GM12878 (cell line): ENCODE data around the gene AMBRA1. TPM values are rescaled to one million over a fixed set of nuclear protein-coding genes. Genes with fewer than 3 reads are reported as not detected.
A peak's percentile ranks its signal among the peaks of the same experiment; 100 is the strongest.

Experiments
- ATAC-seq: fragments of 200-7000 bp; cut with Tn5 transposase; 3 replicates; pipeline ENCODE4 v1.9.1; 2020; ENCODE audit warnings: mild to moderate bottlenecking, moderate library complexity
- BruUV-seq: library from RNA; stranded (reverse); fragments of 400-500 nt; replicated peaks from 2 replicates; lab custom pipeline; 2021; lab: Mats Ljungman, UMichigan
- CTCF ChIA-PET: fragments of 300-600 bp; sonication (Branson Sonifier 250); formaldehyde crosslinking; extraction: SDS; loops from one replicate; lab custom pipeline; 2021; ENCODE audit warnings: inconsistent platforms; lab: Yijun Ruan, JAX
- POLR2A ChIA-PET: fragments of 350-600 bp; formaldehyde crosslinking; extraction: SDS; loops from one replicate; lab custom pipeline; 2021; ENCODE audit warnings: inconsistent platforms; lab: Charles Lee
- RAD21 ChIA-PET: fragments of 300-600 bp; sonication (Branson Sonifier 250); formaldehyde crosslinking; loops from one replicate; lab custom pipeline; 2023; ENCODE audit warnings: antibody characterized with exemption; ENCODE audit not compliant: unreplicated experiment; lab: Charles Lee
- SMC1A ChIA-PET: fragments of 300-600 bp; sonication (Branson Sonifier 250); formaldehyde crosslinking; loops from one replicate; lab custom pipeline; 2023; ENCODE audit not compliant: unreplicated experiment, uncharacterized antibody; lab: Charles Lee
- DNase-seq: peaks from one replicate; pipeline ENCODE4 v3.0.0-alpha.2; 2011; ENCODE audit warnings: low read depth, low spot score
- FAIRE-seq: peaks from 3 replicates; lab custom pipeline; 2011; peaks lifted over from hg19 to GRCh38; lab: Jason Lieb, UNC
- H2AFZ ChIP-seq: 2 replicates; pipeline ENCODE4 v1.6.0; 2011; ENCODE audit warnings: low read depth, low read length, control low read depth; ENCODE audit not compliant: control insufficient read depth
- H3K27ac ChIP-seq: 2 replicates; pipeline ENCODE4 v1.5.1; 2011; ENCODE audit warnings: control low read depth; ENCODE audit not compliant: control insufficient read depth, insufficient read depth
- H3K27me3 ChIP-seq, 2 experiments: replicated peaks in 1 of 2; 2 replicates each; pipeline versions ENCODE4 v1.6.0 to v1.6.1; 2011; ENCODE audit warnings: low read length in 1 of 2; ENCODE audit not compliant: control insufficient read depth in 2 of 2, insufficient read depth in 2 of 2
- H3K36me3 ChIP-seq, 2 experiments: 2 replicates each; pipeline ENCODE4 v1.5.1; 2011; ENCODE audit warnings: low read length in 1 of 2; ENCODE audit not compliant: control insufficient read depth in 2 of 2, insufficient read depth in 2 of 2
- H3K4me1 ChIP-seq: 2 replicates; pipeline ENCODE4 v1.6.1; 2011; ENCODE audit warnings: mild to moderate bottlenecking, low read length, moderate library complexity, mixed read lengths; ENCODE audit not compliant: control insufficient read depth, insufficient read depth
- H3K4me2 ChIP-seq: 2 replicates; pipeline ENCODE4 v1.6.0; 2011; ENCODE audit warnings: control low read depth; ENCODE audit not compliant: control insufficient read depth, insufficient read depth
- H3K4me3 ChIP-seq: fragments of 200-600 bp; sonication (generic); 2 replicates; pipeline ENCODE4 v1.5.1; 2016
- H3K79me2 ChIP-seq: 2 replicates; pipeline ENCODE4 v1.6.0; 2011; ENCODE audit warnings: low read length; ENCODE audit not compliant: control insufficient read depth, insufficient read depth
- H3K9ac ChIP-seq: 2 replicates; pipeline ENCODE4 v1.8.0; 2011; ENCODE audit warnings: low read length, control low read depth, mixed read lengths; ENCODE audit not compliant: control insufficient read depth, insufficient read depth
- H3K9me3 ChIP-seq: replicated peaks from 3 replicates; pipeline ENCODE4 v1.5.1; 2011; ENCODE audit warnings: mild to moderate bottlenecking, low read length; ENCODE audit not compliant: control insufficient read depth, insufficient read depth
- H4K20me1 ChIP-seq: 2 replicates; pipeline ENCODE4 v1.6.0; 2011; ENCODE audit not compliant: control insufficient read depth, insufficient read depth
- BRCA1 ChIP-seq: IDR thresholded peaks from 2 replicates; pipeline ENCODE4 v1.6.1; 2011; ENCODE audit warnings: low read depth, low read length, improper control_type of control experiment
- CREB1 ChIP-seq: IDR thresholded peaks from 2 replicates; pipeline ENCODE4 v1.6.1; 2012; ENCODE audit warnings: low read depth, mild to moderate bottlenecking, inconsistent platforms
- CREM ChIP-seq: IDR thresholded peaks from 2 replicates; pipeline ENCODE4 v1.6.1; 2014; ENCODE audit warnings: antibody characterized with exemption, low read depth
- EGR1 ChIP-seq, 2 experiments: IDR thresholded peaks; 1 replicate in 1 of 2; 2 replicates in 1 of 2; pipeline ENCODE4 v1.6.1; 2011 to 2012; ENCODE audit warnings: low read depth in 2 of 2, low read length in 2 of 2, borderline replicate concordance in 1 of 2, mild to moderate bottlenecking in 1 of 2, moderate library complexity in 1 of 2
- FOS ChIP-seq: IDR thresholded peaks from 3 replicates; pipeline ENCODE4 v1.6.1; 2011; ENCODE audit warnings: borderline replicate concordance; ENCODE audit not compliant: insufficient read length; ENCODE audit errors: extremely low read depth
- MEF2B ChIP-seq: fragments of 450-650 bp; IDR thresholded peaks from 2 replicates; pipeline ENCODE4 v1.6.1; 2018; ENCODE audit warnings: mild to moderate bottlenecking, moderate library complexity; ENCODE audit not compliant: partially characterized antibody, poor library complexity, severe bottlenecking
- NBN ChIP-seq: fragments of 450-650 bp; IDR thresholded peaks from 2 replicates; pipeline ENCODE4 v1.6.1; 2016
- ZNF24 ChIP-seq: fragments of 450-650 bp; IDR thresholded peaks from 2 replicates; pipeline ENCODE4 v1.6.1; 2017; ENCODE audit warnings: antibody characterized with exemption, mild to moderate bottlenecking
- WGBS: methylation state at CpG from one replicate; pipeline ENCODE4 v1.1.6; 2016; ENCODE audit warnings: low lambda C conversion rate; ENCODE audit not compliant: insufficient replicate concordance, insufficient coverage; ENCODE audit errors: missing lambda C conversion rate; 5-methylcytosine and 5-hydroxymethylcytosine counted together
- in situ Hi-C: fragments of 300-500 bp; cut with MboI; formaldehyde crosslinking; loops from 9 replicates; pipeline ENCODE4 v1.14.3; 2018; ENCODE audit warnings: mixed read lengths
- intact Hi-C: fragments of 100-400 bp; cut with micrococcal nuclease; formaldehyde crosslinking; loops from one replicate; pipeline ENCODE4 v1.14.2; 2022; ENCODE audit not compliant: unreplicated experiment
- polyA plus RNA-seq, 11 experiments: library from polyadenylated mRNA; depleted of rRNA in 4 of 11; unstranded in 6 of 11; stranded (reverse) in 5 of 11; fragments of >200 nt; fragmentation: Nextera tagmentation in 4 of 11; fragmentation: Illumina TruSeq in 1 of 11; extraction: Ambion mirVana in 4 of 11; extraction: Trizol in 1 of 11; gene quantifications; 1 replicate in 1 of 11; 2 replicates in 10 of 11; pipeline versions ENCODE4 v1.2.1 to v1.2.3, GENCODE V29; 2011 to 2016; ENCODE audit warnings: inconsistent platforms in 2 of 11, missing spikeins in 2 of 11, low read depth in 1 of 11
- total RNA-seq, 4 experiments: library from RNA; depleted of rRNA in 3 of 4; stranded (reverse); fragments of >200 nt in 3 of 4; fragmentation: Illumina TruSeq in 1 of 4; extraction: Trizol in 1 of 4; gene quantifications; 2 replicates each; pipeline versions ENCODE4 v1.2.1 to v1.2.3, GENCODE V29; 2013 to 2021
- TF ChIP-seq, protein P1 (sequence below): fragments of 450-650 bp; IDR thresholded peaks from 2 replicates; pipeline ENCODE4 v1.6.1; 2018; ENCODE audit warnings: mild to moderate bottlenecking, low read depth, moderate library complexity; ENCODE audit not compliant: partially characterized antibody

AMBRA1 gene
- total and polyA plus RNA-seq, 10 of the 15 experiments (the other 5 are each of a cell fraction or from before 2014, with no cell fraction given) = 0.57 to 34.3 (median 13.7) TPM

DNA sequence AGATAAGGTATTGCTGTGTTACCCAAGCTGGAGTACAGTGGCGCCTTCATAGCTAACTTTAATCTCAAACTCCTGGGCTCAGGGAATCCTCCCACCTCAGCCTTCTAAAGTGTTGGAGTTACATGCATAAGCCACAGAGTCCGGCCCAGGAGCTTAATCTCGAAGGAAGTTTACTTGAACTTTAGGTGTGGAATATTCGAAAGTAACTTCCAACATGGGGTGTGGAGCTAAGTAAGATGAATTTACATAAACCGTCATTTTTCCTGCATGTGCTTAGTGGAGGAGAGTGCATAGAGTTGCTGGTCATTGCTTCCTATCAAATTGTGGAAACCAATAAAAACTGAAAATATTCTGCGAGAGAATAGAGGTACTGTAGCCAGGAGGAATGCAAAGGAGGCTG is 25.0 kb upstream of the AMBRA1 start:
- Histone ChIP-seq H3K4me2 (peak overlapping the region; percentile 66), H3K4me3 (peak overlapping the region; percentile 72; the same call in 1 of the 2 replicates), H4K20me1 (no peaks in the 10 kb centered on the region), H2AFZ (no peak overlapping the region), H3K9ac (no peak overlapping the region; the same call in 1 of the 2 replicates), H3K9me3 (no peaks in the 10 kb centered on the region), H3K27me3 (no peaks in the 10 kb centered on the region), H3K36me3 (no peaks in the 10 kb centered on the region), H3K27ac (no peak overlapping the region), H3K79me2 (peaks cover 23% of the 10 kb centered on the region), H3K4me1 (peaks cover 7% of the 10 kb centered on the region; the same call in 1 of the 2 replicates)
- CTCF ChIA-PET = interaction anchor here (0.8 to 4.5 kb wide), 35 partner anchors 11 to 274 kb away, joined by 3 to 31 read pairs (median 6); partner anchors contain the start of genes AMBRA1, ARHGAP1, CHRM4 and ZNF408
- TF ChIP-seq NBN = no peak
- TF ChIP-seq MEF2B = no peak
- TF ChIP-seq CREB1 = no peak
- TF ChIP-seq BRCA1 = no peak
- no peak for TF ChIP-seq ZNF24
- no peak for TF ChIP-seq CREM
- no peak for TF ChIP-seq EGR1 (IDR thresholded peaks at IDR 0.05; ENCODE audit: borderline replicate concordance in 1 of 2, low read depth in 2 of 2, low read length in 2 of 2)
- no peak for TF ChIP-seq FOS
- TF ChIP-seq, protein P1, sequence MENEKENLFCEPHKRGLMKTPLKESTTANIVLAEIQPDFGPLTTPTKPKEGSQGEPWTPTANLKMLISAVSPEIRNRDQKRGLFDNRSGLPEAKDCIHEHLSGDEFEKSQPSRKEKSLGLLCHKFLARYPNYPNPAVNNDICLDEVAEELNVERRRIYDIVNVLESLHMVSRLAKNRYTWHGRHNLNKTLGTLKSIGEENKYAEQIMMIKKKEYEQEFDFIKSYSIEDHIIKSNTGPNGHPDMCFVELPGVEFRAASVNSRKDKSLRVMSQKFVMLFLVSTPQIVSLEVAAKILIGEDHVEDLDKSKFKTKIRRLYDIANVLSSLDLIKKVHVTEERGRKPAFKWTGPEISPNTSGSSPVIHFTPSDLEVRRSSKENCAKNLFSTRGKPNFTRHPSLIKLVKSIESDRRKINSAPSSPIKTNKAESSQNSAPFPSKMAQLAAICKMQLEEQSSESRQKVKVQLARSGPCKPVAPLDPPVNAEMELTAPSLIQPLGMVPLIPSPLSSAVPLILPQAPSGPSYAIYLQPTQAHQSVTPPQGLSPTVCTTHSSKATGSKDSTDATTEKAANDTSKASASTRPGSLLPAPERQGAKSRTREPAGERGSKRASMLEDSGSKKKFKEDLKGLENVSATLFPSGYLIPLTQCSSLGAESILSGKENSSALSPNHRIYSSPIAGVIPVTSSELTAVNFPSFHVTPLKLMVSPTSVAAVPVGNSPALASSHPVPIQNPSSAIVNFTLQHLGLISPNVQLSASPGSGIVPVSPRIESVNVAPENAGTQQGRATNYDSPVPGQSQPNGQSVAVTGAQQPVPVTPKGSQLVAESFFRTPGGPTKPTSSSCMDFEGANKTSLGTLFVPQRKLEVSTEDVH = no peak
- no TSS peak for BruUV-seq
- SMC1A ChIA-PET = interaction anchor here (0.7 to 5.9 kb wide), 24 partner anchors 8 to 896 kb away, joined by 3 to 34 read pairs (median 4); partner anchors contain the start of gene AMBRA1
- no peak for FAIRE-seq
- POLR2A ChIA-PET = interaction anchor here (0.6 to 2.9 kb wide), 6 partner anchors 11 to 208 kb away, joined by 3 to 11 read pairs (median 4); no protein-coding TSS in a partner anchor
- RAD21 ChIA-PET = interaction anchor here (0.7 to 2.9 kb wide), 18 partner anchors 25 to 924 kb away, joined by 3 to 20 read pairs (median 5); partner anchors contain the start of genes AMBRA1 and CHRM4
- WGBS = 77% methylated on average over 6 of the region's 6 CpGs
- no peak for DNase-seq
- intact Hi-C loops (no loop called here), in situ Hi-C loops (no loop called here)
- no peak for ATAC-seq
